AG08395 (cell line): ENCODE results near the gene TMEM18.

Experiments
- DNase-seq: peaks from one replicate; pipeline ENCODE4 v3.0.0; 2012; ENCODE audit warnings: mixed read lengths, low spot score

TMEM18 gene

DNA sequence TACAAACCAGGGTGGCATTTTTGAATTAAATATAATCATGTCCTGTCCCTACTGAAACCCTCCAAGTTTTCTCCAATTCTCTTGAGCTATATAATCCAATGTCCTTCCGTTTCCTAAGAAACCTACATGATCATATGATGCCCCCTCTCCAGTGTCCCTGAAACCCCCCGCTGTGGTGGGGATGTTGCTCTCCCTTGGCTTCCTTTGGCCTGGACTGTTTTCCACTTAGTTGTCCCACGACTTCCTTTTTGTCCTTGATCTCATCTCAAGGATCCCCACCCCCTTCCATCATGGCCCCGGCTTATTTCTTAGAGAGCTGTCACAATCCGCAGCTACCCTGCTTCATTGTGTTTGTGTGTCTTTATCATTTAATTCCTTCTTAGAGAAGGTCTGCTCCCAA, 43.8 kb downstream of the TMEM18 start:
- DNase-seq = no peak

DNA sequence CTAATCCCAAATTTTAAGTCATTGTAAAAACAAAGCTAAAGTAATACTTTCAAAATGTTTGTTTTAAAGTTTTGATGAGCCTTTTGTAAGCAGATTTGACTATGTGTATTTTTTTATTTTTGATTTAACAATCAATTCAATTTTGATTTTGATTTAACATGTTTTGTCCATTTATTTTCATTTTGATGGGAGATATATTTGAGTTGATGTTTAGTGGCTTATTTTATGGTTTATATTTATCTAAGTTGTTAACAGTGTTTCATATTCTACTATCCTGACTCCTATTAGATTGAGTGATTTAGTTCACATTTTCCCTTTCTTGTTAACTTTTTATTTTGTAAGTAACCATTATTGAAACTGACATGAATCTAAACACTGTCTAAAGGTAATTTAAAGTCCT, 44.7 kb downstream of the TMEM18 start:
- no peak for DNase-seq

DNA sequence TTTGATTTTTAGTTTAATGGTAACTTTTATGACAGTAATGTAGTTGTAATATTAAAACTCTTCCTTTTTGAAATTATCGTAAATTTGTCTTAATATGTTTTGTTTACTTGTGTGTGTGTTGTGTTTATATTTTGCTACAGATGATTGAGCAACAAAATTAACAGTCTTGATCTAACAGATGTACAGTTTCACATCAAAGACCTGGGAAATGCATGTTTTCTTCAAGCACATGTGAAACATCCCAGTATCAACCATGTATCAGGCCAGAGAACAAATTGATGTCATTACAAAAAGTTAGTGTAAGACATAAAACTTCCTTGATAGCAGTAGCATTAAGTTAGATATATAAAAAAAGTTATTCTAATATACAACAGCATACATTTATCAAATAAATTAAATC, 45.5 kb downstream of the TMEM18 start:
- DNase-seq = no peak

DNA sequence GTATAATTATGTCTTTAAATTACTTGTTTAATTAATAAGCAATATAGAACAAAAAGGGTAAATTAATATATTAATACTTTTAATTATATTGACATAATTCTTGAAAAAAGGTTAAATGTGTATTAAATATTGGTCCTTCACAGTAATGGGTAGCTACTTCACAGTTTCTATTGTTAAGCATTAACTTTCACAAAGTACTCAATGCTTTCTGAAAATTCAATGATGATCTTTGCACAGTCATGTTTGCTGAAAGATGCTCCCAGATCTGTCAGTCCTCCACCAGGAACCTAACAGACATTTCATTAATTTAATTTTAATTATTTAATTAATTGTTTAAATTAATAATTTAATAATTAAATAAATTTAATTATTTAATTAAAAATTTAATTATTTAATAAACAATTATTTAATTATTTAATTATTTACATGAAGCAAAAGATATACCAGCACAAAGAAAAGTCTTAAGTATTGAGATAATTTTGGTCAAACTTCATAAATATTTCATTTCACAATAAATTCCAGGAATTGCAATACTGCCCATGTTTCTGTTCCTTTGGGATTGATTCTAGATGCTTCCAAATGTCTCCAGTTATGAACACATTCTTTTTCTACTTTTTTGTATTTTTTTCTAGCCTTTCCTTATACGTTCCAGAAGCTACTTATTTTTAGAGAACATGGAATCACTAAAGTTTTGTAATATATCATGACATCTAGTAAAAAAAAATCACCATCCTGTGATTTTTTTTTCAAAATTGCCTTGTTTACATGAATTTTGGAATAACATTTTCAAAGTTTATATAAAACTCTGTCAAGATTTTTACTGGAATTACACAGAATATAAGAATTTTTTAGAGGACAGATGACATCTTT, 46.5 kb downstream of the TMEM18 start:
- no peak for DNase-seq

DNA sequence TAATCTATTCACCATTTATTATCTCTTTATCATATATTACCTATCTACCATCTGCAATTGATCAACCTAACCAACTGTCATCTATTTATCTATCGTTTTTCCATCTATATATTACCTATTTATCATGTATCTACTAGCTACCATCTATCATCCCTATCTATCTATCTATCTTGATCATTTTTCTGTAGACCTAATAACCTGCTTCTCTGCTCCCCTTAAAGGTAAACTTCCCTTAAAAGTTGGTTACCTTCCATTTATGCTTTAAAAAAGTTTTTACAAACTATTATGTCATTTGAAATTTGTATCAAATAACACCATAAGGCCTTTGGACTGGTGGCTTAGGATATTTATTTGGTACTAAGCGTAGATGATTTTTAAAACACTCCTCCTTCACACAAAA, 47.2 kb downstream of the TMEM18 start:
- DNase-seq = no peak

DNA sequence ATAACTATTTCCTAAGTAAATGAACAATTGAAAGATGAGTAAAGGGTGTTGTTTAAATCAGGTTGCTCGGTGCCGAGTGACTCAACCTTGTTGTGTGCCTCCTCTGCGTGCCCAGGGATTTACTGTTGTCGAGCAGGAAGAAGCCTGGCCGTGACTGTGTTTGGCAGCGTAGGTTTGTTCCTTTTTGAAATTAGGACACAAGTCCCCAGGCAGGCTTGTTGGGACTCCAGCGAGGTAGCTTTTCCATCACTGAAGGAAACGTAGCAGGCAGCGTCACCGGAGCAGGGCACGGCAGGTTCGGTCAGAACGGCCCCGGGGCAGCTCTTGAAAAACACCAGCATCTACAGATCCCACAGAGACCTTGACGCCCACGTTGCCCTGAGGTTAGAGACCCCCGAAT, 48.6 kb downstream of the TMEM18 start:
- DNase-seq = no peak

DNA sequence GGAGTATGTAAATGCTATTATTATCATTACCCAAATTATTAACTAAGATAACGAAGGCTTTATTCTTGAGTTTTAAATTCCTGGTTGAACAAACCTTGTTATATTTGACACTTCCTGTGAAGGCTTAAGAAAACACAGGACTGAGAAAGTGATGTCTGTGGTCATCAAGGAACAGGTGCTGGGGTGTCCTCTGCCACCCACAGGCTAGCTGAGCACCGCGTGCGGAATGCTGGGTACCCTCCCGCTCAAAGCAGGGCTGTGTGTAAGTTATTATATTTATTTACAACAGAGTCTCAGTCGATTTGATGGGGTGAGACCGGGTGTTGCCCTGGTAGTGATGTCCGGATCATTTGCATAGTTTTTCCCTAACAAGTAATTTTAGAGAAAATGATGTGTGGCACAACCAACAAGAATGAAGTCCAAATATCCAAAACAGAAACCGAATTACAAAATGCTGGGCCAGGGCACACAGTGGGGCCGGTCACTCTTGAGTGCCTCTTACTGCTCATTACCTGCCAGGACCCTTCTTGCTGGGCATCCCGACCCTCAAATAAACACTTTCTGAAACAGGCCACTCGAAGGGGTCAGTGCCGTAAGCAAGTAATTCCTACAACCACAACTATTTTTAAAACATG, 49.2 kb downstream of the TMEM18 start:
- DNase-seq = no peak

DNA sequence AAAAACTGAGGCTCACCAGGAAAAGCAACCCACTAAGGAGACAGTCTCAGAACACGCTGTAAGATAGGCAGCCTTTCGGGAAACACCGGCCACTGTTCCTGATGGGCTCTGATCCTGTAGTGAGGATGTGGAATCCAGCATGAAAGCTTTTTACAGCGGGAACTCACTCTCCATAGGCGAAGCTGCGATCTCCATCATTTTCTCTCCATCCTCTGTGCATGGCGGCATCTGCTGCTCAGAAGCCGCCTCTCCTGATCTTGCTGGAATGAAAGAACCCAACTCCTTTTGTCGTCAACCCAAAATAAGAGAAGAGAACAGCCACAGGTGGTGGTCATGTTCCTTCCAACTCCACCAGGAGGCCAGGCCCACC, 49.9 kb downstream of the TMEM18 start:
- DNase-seq = no peak

DNA sequence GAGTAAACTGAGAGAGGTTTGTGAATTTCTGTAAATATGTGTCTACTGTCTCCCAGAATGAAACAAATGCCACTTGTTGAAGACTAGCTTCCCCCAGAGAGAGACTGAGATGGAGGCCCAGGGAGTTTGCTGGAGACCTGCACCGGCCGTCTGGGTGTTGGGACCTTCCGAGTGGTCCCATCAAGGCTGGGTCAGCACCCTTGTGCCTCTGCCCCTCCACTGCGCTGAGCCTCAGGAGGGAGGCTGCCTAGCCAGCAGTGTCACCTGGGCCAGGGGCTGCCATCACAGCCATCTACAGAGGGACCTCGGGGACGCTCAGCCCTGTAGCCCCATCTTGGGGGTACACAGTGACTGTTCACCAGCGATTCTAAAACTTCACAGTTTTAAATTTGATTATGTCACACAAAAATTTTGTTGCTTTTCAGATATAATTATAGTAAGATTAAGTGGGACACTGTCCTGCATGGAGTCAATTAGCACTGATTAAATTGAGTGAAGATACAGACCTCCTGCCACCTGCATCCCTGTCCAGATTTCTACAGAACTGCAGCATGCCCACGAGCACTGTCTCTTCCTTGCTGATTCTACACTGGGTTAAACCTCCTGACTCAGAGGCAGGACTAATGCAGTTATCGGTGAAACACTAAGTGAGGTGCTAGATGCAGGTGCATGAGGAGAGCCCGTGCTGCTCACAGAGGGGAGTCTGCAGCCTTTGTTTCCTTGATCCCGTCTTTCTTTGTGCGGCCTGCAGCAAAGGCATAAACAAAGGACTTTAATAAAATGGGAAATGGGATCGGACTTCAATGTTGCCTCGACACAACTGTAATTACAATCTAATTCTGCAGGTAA, 50.5 kb downstream of the TMEM18 start:
- no peak for DNase-seq

DNA sequence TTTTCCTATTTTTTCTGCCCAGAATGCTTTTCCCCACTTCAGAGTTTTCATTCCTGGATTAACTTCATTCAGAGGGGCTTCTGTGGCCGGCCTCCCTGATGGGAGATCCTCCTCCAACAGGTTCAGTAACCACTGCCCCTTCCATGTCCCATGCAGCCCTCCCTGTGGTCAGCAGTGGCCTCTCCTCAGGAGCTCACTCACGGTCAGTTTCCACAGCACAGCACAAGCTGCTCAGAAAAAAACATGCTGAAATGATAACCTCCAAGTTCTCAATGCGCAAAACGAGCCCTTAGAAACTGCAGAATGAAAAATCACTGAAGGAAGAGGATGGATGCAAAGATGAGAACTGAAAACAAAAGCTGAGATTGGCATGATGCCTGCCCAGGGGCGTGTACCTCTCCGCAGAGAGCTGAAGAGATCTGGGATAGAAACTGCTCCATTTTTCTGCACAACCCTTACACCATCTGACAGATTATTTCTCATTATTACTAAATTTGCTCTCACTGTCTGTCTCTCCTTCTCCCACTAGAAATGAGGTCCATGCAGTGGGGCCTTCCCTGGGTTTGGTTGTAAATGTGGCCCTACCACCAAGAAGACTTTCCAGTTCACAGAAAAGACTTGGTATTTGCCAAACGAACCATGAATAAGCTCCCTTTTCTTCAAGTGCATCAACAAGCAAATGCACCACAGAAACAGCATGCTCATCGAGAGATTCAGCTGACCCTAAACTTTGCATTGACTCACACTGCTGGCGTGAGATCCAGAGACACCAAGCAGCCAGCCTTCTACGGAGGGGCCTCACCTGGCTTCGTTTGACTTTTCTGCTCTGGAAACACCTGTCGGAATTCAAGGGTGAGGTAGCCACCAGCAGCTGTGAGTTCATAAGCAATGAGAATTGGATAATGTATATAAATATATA, 51.5 kb downstream of the TMEM18 start:
- no peak for DNase-seq

DNA sequence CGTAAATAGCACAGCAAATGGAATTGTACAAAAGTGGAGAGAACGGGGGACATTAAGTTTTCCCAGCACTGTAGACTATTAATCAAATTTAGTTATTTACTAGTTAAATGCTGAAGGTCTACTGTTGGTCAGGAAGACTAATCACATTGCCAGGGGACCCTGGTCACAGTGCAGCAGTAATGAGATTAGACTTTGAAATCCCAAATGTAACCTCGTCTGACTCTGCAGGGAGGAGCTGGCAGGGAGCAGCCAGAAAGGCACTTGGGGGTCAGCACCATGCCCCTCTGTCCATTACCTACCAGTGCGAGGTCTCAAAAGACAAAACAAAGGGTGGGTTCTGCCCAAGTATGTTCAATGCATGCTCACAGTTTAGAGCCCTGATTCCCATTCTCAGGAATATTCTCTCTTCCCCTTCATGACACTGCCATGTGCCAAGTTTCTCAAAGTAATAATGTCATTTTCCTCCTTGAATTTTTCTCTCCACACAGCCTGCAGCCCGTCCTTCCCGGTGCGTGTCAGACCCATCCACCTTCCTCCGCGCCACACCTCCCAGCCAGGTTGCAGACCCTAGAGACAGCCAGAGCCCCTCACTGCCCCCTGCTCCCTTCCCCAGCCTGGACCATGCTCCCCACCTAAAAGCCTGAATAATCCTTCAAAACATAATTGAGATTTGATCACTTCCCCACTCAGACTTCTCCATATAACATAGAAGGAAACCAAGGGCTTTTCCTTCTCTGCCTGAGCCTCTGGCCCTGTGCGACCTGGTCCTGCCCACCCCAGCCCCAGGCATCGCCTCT, 52.5 kb downstream of the TMEM18 start:
- DNase-seq = no peak

DNA sequence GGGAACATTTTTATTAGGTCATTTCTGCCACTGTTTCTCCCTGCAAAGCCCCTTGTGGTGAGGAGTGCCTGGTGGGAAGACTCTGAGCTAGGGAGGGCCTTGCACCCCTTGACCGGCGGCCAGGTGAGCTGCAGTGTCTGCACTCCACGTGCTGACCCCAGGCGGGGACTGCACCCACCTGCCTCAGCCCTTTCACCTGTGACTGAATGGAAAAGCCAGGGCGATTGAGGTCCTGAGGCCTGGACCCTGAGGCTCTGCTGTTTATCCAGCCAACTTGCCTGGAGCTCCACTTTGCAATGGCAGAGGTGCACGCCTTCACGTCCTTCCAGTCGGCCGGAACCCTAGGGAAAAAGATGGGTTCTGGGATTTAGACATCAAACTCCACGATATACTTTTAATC, 53.1 kb downstream of the TMEM18 start:
- DNase-seq = no peak

DNA sequence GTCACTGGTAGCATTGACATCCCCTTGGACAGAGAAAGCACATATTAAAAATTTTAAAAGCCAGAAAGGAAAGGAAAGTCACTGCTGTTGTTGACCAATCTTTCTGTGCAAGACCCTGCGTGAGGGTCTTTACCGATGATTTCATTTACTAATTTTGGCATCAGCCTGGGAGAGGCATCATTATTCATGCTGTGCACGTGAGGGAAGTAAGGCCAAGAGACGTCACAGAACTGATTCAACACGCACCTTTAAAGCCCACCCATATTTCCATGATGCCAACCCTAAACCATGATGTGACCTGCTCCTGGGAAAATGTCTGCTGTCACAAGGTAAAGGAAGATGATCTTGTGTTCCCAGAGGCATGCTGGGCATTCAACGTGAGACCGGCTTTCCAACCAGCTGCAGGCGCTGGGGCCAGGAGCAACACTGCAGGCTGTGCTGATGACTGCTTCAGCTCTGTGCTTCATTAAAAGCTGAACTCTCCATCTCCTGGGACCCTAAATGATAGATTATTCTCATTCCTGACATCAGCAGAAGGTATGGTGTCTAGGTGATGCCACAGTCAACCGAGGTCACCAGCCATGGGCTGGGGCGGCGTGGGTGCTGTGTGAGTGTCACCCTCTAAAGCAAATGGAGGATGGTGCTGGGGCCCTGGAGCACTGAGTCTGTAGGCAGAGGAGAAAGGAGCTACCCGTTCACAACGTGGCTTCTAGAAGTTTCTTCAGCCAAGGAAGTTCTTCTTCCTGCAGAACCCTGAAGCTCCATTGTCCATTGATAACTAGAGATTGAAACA, 53.9 kb downstream of the TMEM18 start:
- DNase-seq = no peak

DNA sequence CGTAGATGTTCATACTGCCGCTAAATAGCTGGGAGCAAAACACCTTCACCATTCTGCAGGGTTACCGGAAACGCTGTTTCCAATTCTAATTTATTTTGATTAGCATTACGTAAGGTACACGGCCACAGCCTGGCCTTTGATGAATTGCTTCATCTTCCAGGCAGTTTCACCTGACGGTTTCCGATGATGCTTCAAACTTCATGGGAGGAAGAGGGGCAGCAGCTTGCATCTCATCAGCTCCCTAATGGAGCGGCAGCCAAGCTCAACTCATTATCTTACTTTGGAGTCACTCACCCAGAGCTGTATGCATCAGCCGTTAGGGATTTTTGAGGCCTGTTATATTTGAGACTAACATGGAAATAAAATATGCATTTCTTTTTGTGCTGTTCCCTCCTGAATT, 54.8 kb downstream of the TMEM18 start:
- no peak for DNase-seq

DNA sequence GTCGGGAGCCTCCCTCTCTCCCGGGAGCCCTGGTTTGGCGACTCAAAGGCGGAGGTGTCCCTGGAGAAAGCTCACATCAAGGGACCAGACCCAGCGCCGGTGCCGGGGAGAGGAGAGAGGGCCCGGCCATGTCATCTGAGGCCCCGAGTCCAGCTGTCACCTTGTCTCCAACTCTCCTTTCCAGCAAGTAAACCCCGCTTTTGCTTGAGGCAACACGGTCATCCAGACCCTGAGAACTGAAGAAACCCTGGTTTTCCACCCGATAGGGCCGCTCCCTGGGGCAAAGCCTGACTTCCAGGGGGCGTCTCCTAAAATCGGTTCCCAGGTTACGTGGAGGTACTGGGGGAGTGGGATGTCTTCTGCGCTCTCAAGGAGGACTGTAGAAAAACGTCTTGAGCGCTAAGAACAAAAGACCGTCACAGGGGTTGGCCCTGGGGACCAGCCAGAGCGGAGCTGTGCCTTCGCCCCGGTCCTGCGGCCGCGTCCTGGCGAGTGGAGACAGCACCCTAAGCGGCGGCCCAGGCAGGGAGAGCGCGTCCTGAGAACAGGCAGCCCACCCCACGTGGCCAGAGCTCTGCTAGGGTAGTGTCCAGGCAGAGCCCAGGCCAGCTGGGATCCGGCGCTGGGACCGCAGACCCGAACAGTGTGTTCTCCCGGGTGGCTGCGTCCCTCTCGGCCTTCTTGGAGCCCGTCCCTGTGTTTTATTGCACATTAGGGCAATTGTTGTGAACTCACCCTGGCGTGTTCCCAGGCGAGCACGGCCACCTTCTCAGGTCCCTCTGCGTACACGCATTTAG, 55.7 kb downstream of the TMEM18 start:
- no peak for DNase-seq

DNA sequence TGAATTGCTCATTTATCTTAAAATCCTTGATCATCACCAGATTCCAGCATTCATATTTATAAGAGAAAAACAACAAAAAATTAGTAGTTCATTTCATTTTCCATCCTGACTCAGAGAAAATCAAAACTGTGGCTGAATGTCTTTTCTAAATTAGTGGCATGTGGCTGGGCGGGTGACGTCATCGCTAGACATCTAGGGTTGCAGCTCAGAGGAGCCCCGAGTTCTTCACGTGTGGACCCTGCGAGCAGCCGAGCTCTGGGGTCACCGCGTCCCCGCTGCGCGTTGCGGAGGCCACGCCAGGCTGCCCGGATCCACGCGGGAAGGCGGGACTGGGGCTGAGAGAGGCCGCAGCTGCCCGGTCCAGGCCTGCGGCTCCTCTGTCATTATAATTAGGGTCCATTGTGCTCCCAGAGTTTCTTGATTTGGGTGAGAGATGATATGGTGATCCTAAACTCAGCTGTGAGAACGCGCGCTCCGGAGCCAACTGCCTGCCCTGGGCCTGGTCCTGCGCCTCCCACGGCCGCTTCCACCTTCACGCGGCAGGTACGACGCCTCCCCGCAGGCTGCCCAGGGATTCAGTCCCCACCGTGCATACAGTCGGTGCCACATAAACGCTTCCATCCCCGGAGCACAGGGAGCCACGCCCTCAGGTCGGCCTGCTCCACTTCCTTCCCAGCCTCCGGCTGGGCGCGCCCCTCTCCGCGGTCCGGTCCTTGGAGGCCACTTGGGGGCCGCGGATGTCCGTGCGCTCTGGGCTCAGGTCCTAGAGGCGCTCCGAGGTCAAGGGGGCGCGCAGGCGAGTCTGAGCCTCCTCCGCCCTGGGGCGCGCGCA, 56.5 kb downstream of the TMEM18 start:
- no peak for DNase-seq

DNA sequence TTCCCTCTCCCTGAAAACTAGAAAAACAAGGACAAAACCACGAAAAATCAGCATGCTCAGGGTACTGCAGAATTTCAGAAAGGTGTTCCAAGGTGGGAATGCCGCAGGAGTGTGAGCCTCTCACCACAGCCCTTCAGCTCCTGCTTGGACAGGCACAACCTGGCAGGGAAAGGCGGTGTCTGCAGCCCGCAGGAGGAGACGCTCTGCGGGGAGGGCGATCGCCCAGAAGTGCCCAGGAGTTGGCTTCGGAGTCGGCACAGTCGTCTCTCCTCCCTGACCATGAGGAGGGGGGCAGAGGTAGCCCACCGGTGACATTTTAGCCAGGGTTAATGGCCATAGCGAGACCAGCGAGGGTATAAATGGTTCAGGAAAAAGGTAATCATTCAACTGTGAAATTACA, 57.2 kb downstream of the TMEM18 start:
- no peak for DNase-seq

DNA sequence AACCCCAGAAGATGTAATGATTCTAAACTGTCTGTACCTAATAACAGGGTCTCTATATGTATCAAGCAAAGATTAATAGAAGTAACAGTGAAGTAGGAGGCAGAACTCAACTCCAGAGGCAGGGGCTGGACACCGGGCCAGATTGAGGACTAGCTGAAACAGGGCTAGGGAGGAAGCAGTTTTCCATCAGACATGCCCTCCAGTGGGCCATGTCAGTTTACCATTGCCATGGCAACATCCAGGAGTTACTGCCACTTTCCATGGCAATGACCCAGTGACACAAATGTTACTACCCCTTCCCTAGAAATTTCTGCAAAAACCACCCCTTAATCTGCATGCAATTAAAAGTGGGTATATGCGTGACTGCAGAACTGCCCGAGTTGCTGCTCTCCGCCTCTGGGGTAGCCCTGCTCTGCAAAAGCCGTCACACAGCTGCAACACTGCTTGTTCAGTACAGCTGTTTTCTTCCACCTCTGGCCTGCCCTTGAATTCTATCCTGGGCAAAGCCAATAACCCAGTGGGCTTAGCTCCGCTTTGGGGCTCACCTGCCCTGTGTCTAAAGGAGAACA, 58.7 kb downstream of the TMEM18 start:
- DNase-seq = no peak
